BJ (cell line): Measurements from ENCODE around the gene GARIN6. TPM values are rescaled to one million over a fixed set of nuclear protein-coding genes. Genes with fewer than 3 reads are reported as not detected.
"Not testable (repeated sequence)": the region's sequence is repeated elsewhere in the genome, so short reads cannot be mapped to it uniquely, and the experiment has no call there.

Experiments used
- CTCF ChIA-PET: fragments of 350-600 bp; formaldehyde crosslinking; extraction: SDS; loops from one replicate; lab custom pipeline; 2021; ENCODE audit warnings: antibody characterized with exemption, inconsistent platforms; lab: Yijun Ruan, JAX
- POLR2A ChIA-PET: fragments of 300-600 bp; sonication (Branson Sonifier 250); formaldehyde crosslinking; extraction: SDS; loops from one replicate; lab custom pipeline; 2021; ENCODE audit warnings: antibody characterized with exemption; lab: Charles Lee
- DNase-seq: peaks from one replicate; pipeline ENCODE4 v3.0.0-alpha.2; 2011; ENCODE audit warnings: low read depth
- H3K27me3 ChIP-seq: 2 replicates; pipeline ENCODE4 v1.6.0; 2011; ENCODE audit warnings: low read length; ENCODE audit not compliant: control insufficient read depth, insufficient read depth
- H3K36me3 ChIP-seq: 2 replicates; pipeline ENCODE4 v1.5.1; 2011; ENCODE audit warnings: low read length; ENCODE audit not compliant: control insufficient read depth, insufficient read depth
- H3K4me3 ChIP-seq: 2 replicates; pipeline ENCODE4 v1.5.1; 2011; ENCODE audit warnings: low read depth, mild to moderate bottlenecking, control low read depth, low read length
- polyA plus RNA-seq: library from polyadenylated mRNA; depleted of rRNA; stranded (reverse); fragments of >200 nt; gene quantifications from 2 replicates; pipeline ENCODE4 v1.2.3, GENCODE V29; 2011
- TF ChIP-seq, protein P1 (sequence below): IDR thresholded peaks from 2 replicates; pipeline ENCODE4 v1.5.1; 2011; ENCODE audit warnings: low read depth, mild to moderate bottlenecking, control low read depth, inconsistent platforms, low read length, moderate library complexity; ENCODE audit not compliant: insufficient read depth

Gene GARIN6
- polyA plus RNA-seq, 1 experiment = not detected

DNA sequence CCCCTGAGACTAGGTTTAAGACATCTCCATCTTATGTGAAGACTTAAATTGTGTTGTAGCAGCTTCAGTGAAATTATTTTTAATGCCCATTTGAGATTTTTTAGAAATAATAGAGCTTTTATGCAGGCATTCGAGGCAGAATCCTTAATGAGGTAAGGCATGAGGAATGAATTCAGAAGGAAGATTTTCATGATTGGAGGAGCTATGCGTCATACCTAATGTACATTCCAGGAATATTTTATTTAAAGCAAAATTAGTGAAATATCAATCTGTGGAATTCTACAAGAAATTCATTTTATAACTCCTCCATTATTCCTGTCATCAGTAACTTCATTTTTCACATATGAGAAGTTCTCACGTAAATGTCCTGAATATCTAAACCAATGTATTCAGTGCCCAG is 36.0 kb upstream of the GARIN6 start:
- H3K27me3 ChIP-seq = no peaks in the 10 kb centered on the region
- DNase-seq = no peak
- CTCF ChIA-PET = interaction anchor here (0.6 kb wide), 1 partner anchor 140 kb away, joined by 3 read pairs; no protein-coding TSS in a partner anchor
- H3K4me3 ChIP-seq = no peak overlapping the region
- TF ChIP-seq, protein P1, sequence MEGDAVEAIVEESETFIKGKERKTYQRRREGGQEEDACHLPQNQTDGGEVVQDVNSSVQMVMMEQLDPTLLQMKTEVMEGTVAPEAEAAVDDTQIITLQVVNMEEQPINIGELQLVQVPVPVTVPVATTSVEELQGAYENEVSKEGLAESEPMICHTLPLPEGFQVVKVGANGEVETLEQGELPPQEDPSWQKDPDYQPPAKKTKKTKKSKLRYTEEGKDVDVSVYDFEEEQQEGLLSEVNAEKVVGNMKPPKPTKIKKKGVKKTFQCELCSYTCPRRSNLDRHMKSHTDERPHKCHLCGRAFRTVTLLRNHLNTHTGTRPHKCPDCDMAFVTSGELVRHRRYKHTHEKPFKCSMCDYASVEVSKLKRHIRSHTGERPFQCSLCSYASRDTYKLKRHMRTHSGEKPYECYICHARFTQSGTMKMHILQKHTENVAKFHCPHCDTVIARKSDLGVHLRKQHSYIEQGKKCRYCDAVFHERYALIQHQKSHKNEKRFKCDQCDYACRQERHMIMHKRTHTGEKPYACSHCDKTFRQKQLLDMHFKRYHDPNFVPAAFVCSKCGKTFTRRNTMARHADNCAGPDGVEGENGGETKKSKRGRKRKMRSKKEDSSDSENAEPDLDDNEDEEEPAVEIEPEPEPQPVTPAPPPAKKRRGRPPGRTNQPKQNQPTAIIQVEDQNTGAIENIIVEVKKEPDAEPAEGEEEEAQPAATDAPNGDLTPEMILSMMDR = no peak
- no peaks in the 10 kb centered on the region for H3K36me3 ChIP-seq
- POLR2A ChIA-PET = no interaction called here

DNA sequence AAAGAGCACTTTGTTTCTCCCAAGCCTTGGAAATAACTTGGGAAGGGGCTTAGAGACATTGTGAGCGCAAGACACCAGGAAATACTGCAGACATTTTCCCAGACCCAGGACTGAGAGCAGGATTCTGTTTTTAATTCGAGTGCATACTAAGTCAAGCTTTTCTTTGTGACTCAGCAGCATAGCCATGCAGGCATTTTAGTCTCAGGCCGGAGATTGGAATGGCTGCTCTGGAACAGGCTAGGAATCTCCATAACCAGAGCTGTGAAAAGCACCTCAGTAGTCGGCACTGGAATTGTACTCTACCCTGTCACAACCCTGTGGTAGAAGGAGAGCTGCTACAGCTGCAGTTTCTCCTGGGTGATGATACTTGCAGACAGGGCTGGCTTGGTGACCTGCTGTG is 28.9 kb upstream of the GARIN6 start:
- no peak overlapping the region for H3K4me3 ChIP-seq
- ChIA-PET POLR2A (interaction anchor here (0.7 kb wide), 1 partner anchor 9 kb away, joined by 3 read pairs; no protein-coding TSS in a partner anchor), CTCF (interaction anchor here (0.6 to 1.0 kb wide), 3 partner anchors 38 to 232 kb away, joined by 3 read pairs; no protein-coding TSS in a partner anchor)
- no peaks in the 10 kb centered on the region for H3K27me3 ChIP-seq
- TF ChIP-seq, protein P1 = no peak
- H3K36me3 ChIP-seq = no peaks in the 10 kb centered on the region
- no peak for DNase-seq

DNA sequence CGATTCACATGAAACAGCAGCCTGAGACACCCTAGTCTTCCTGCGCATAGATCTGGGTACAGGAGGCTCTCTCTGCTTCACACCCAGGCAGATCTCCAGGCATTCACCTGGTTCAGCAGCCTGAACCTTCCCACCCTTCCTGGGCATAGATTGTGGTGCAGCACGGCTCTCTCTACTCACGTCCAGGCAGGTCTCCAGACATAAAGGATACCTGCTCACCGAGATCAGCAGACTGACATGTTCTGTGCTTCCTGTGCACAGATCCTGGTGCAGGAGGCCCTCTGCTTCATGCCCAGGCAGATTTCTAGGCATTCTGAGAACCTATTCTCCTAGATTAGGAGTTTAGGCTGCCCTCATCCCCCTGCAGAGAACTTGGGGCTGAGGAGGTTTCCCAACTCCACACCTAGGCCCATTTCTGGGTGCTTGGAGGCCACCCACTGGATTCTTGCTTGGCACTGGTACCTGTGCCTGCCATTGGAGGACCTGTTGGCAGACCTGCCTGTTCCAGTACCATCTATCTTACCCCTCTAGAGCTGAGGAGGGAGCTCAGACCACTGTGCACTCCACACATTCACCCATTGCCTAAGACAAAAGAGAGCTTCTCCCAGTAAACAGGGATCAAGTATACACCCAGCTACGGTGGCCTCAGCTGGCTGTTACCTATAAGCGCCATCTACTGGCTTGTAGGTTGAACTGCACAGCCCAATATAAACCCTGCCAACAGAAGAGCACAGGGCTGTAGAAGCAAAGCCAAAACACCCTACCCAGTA is 28.0 kb upstream of the GARIN6 start:
- H3K36me3 ChIP-seq = no peaks in the 10 kb centered on the region
- no peak for DNase-seq
- H3K4me3 ChIP-seq = no peak overlapping the region
- H3K27me3 ChIP-seq = no peaks in the 10 kb centered on the region
- ChIA-PET CTCF (interaction anchor here (0.6 to 1.3 kb wide), 3 partner anchors 158 to 231 kb away, joined by 3 to 4 read pairs (median 3); no protein-coding TSS in a partner anchor), POLR2A (no interaction called here)
- TF ChIP-seq, protein P1 = peak; percentile 63

GRCh38 chr12:99620159-99620479 is 27.4 kb upstream of the GARIN6 start:
- CTCF ChIA-PET = interaction anchor here (1.3 kb wide), 1 partner anchor 230 kb away, joined by 4 read pairs; no protein-coding TSS in a partner anchor
- Histone ChIP-seq H3K27me3 (no peaks in the 10 kb centered on the region), H3K36me3 (no peaks in the 10 kb centered on the region), H3K4me3 (no peak overlapping the region)
- no peak for DNase-seq
- POLR2A ChIA-PET = no interaction called here
- TF ChIP-seq, protein P1 = no peak

GRCh38 chr12:99624591-99624990 is 23.0 kb upstream of the GARIN6 start:
- CTCF ChIA-PET, H3K36me3 ChIP-seq, H3K27me3 ChIP-seq, DNase-seq, H3K4me3 ChIP-seq, POLR2A ChIA-PET: not testable (repeated sequence)
